MM.1S (cell line): ENCODE data around the gene AHCYL2.

ENCODE experiments used
- DNase-seq: peaks from one replicate; pipeline ENCODE4 v3.0.0-alpha.2; 2015
- H2AFZ ChIP-seq: fragments of 300-600 bp; sonication (generic); 2 replicates; pipeline ENCODE4 v1.6.0; 2016; ENCODE audit warnings: antibody characterized with exemption, low read length
- H3F3A ChIP-seq: fragments of 300-600 bp; sonication (generic); 2 replicates; pipeline ENCODE4 v1.6.1; 2016; ENCODE audit warnings: mild to moderate bottlenecking, antibody characterized with exemption, low read length, moderate library complexity, mixed read lengths; ENCODE audit not compliant: insufficient read depth
- H3K27ac ChIP-seq: fragments of 300-600 bp; sonication (generic); 2 replicates; pipeline ENCODE4 v1.5.1; 2016; ENCODE audit warnings: mild to moderate bottlenecking, low read length
- H3K27me3 ChIP-seq: fragments of 300-600 bp; sonication (generic); replicated peaks from 2 replicates; pipeline ENCODE4 v1.6.0; 2016; ENCODE audit warnings: low read length; ENCODE audit not compliant: insufficient read depth
- H3K36me3 ChIP-seq: fragments of 300-600 bp; sonication (generic); replicated peaks from 2 replicates; pipeline ENCODE4 v1.6.1; 2016; ENCODE audit warnings: mild to moderate bottlenecking, low read length, mixed read lengths; ENCODE audit not compliant: insufficient read depth
- H3K4me1 ChIP-seq: fragments of 300-600 bp; sonication (generic); 2 replicates; pipeline ENCODE4 v1.6.1; 2016; ENCODE audit warnings: low read length, mixed read lengths
- H3K4me2 ChIP-seq: fragments of 300-600 bp; sonication (generic); 2 replicates; pipeline ENCODE4 v1.6.0; 2016; ENCODE audit warnings: low read depth, low read length
- H3K4me3 ChIP-seq: fragments of 300-600 bp; sonication (generic); 2 replicates; pipeline ENCODE4 v1.5.1; 2016; ENCODE audit warnings: low read length, mixed read lengths
- H3K79me2 ChIP-seq: fragments of 300-600 bp; sonication (generic); 2 replicates; pipeline ENCODE4 v1.6.1; 2016; ENCODE audit warnings: mixed run types, low read length, mixed read lengths
- H3K9ac ChIP-seq: fragments of 300-600 bp; sonication (generic); 2 replicates; pipeline ENCODE4 v1.6.1; 2016; ENCODE audit warnings: low read length, mixed read lengths
- H3K9me2 ChIP-seq: fragments of 300-600 bp; sonication (generic); replicated peaks from 2 replicates; pipeline ENCODE4 v1.6.1; 2016; ENCODE audit warnings: mild to moderate bottlenecking, low read length, mixed read lengths; ENCODE audit not compliant: insufficient read depth
- H3K9me3 ChIP-seq: fragments of 300-600 bp; sonication (generic); replicated peaks from 2 replicates; pipeline ENCODE4 v1.6.1; 2016; ENCODE audit warnings: mild to moderate bottlenecking, low read length, mixed read lengths; ENCODE audit not compliant: insufficient read depth
- H4K20me1 ChIP-seq: fragments of 300-600 bp; sonication (generic); 2 replicates; pipeline ENCODE4 v1.6.1; 2016; ENCODE audit warnings: mild to moderate bottlenecking, low read length, moderate library complexity, mixed read lengths; ENCODE audit not compliant: insufficient read depth
- EZH2 ChIP-seq: fragments of 300-600 bp; sonication (generic); optimal IDR thresholded peaks from 2 replicates; pipeline ENCODE3; 2017; ENCODE audit warnings: low read depth, mild to moderate bottlenecking, antibody characterized with exemption, low read length, mixed read lengths
- EZH2phosphoT487 ChIP-seq: fragments of 300-600 bp; sonication (generic); IDR thresholded peaks from 2 replicates; pipeline ENCODE4 v1.6.1; 2018; ENCODE audit warnings: antibody characterized with exemption, low read length
- TF ChIP-seq, protein P1 (sequence below): fragments of 300-600 bp; sonication (generic); IDR thresholded peaks from 2 replicates; pipeline ENCODE4 v1.5.1; 2016; ENCODE audit warnings: antibody characterized with exemption, low read length, mixed read lengths

AHCYL2 gene

DNA sequence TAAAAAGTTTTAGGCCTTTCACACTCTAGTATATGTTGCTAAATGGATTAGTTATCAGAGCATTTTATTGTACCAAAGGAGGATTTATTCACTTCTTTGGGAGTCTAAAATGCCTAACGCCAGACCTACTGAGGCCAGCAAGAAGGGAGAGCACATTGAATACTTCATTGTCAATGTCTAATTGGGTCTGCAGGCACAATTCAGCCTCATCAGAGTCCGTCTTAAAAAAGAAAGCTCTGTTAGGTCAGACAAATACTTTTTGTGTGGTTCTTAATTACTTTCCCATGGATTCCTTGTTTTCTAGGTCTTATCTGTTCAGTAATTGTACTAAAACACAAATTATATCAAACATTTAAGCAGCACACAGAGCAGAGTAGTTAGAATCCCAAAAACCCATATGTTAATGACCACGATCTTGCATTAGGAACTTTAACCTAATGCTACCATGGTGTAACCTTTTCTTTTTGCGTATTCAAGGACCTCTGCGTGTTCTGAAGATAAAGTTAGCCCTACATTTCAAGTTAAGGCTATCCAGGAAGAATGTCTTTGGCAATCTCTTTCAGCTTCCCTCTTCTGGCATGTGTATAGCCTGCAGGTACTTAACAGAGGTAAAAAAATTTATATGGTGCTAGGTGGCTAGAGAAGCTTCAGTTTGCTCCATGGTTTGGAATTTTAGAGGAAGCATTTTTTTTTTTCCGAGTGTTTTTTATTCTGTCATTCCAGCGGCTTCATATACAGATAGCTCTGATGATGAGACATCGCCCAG is 163.7 kb downstream of the AHCYL2 start:
- H3K79me2 ChIP-seq = no peaks in the 10 kb centered on the region
- H3K9ac ChIP-seq = no peak overlapping the region
- H3K9me2 ChIP-seq = no peaks in the 10 kb centered on the region
- H3F3A ChIP-seq = peaks cover 4% of the 10 kb centered on the region; the same call in 1 of the 2 replicates
- H3K4me3 ChIP-seq = no peak overlapping the region
- H3K27ac ChIP-seq = no peak overlapping the region
- H4K20me1 ChIP-seq = no peaks in the 10 kb centered on the region
- H3K9me3 ChIP-seq = no peaks in the 10 kb centered on the region
- no peak for DNase-seq
- H2AFZ ChIP-seq = no peak overlapping the region
- H3K27me3 ChIP-seq = no peaks in the 10 kb centered on the region
- peaks cover 16% of the 10 kb centered on the region for H3K4me1 ChIP-seq
- TF ChIP-seq EZH2 (no peak), EZH2phosphoT487 (no peak)
- TF ChIP-seq, protein P1, sequence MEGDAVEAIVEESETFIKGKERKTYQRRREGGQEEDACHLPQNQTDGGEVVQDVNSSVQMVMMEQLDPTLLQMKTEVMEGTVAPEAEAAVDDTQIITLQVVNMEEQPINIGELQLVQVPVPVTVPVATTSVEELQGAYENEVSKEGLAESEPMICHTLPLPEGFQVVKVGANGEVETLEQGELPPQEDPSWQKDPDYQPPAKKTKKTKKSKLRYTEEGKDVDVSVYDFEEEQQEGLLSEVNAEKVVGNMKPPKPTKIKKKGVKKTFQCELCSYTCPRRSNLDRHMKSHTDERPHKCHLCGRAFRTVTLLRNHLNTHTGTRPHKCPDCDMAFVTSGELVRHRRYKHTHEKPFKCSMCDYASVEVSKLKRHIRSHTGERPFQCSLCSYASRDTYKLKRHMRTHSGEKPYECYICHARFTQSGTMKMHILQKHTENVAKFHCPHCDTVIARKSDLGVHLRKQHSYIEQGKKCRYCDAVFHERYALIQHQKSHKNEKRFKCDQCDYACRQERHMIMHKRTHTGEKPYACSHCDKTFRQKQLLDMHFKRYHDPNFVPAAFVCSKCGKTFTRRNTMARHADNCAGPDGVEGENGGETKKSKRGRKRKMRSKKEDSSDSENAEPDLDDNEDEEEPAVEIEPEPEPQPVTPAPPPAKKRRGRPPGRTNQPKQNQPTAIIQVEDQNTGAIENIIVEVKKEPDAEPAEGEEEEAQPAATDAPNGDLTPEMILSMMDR = no peak
- H3K36me3 ChIP-seq = no peaks in the 10 kb centered on the region
- H3K4me2 ChIP-seq = no peak overlapping the region

DNA sequence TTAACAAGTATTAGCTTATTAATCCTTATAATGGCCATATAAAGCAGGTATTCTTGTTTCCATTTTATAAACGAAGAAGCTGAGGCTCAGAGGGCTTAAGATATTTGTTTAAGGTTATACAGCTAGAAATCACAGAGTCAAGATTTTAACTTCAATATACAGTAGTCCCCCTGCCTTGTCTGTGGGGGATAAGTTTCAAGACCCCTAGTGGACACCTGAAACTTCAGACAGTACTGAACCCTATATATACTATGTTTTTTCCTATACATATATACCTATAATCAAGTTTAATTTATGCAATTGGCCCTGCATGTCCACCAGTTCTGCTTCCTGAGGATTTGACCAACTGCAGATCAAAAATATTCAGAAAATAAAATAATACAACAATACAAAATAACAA is 165.0 kb downstream of the AHCYL2 start:
- no peaks in the 10 kb centered on the region for H4K20me1 ChIP-seq
- H3K79me2 ChIP-seq = no peaks in the 10 kb centered on the region
- H3K9me3 ChIP-seq = no peaks in the 10 kb centered on the region
- no peak overlapping the region for H2AFZ ChIP-seq
- H3K9me2 ChIP-seq = no peaks in the 10 kb centered on the region
- H3K4me1 ChIP-seq = peaks cover 16% of the 10 kb centered on the region
- H3K4me3 ChIP-seq = no peak overlapping the region
- TF ChIP-seq, protein P1 = no peak
- TF ChIP-seq EZH2phosphoT487 = no peak
- no peak for TF ChIP-seq EZH2
- no peaks in the 10 kb centered on the region for H3K27me3 ChIP-seq
- H3F3A ChIP-seq = peaks cover 4% of the 10 kb centered on the region; the same call in 1 of the 2 replicates
- no peaks in the 10 kb centered on the region for H3K36me3 ChIP-seq
- no peak overlapping the region for H3K9ac ChIP-seq
- no peak overlapping the region for H3K4me2 ChIP-seq
- DNase-seq = no peak
- H3K27ac ChIP-seq = no peak overlapping the region

DNA sequence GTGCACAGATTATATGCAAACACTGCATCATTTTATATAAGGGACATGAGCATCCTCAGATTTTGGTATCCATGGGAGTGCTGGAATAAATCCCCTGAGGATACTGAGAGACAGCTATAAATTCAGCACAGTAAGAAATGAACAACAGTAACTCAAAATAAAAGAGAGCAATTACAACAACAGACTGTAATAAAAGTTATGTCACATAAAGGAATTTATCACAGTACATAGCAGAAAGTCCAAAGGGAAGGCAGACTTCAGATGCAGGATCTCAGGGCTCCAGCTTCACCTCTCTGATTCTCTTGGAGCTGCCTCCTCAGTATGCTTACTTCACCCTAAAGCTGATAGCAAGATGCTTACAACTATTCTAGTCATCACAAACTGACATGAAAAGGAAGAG is 165.5 kb downstream of the AHCYL2 start:
- Histone ChIP-seq H3K36me3 (no peaks in the 10 kb centered on the region), H3K9ac (no peak overlapping the region), H3K9me2 (no peaks in the 10 kb centered on the region), H3K79me2 (no peaks in the 10 kb centered on the region), H3K9me3 (no peaks in the 10 kb centered on the region), H3K27me3 (no peaks in the 10 kb centered on the region), H3K4me3 (no peak overlapping the region), H3F3A (peaks cover 4% of the 10 kb centered on the region; the same call in 1 of the 2 replicates), H2AFZ (no peak overlapping the region), H3K27ac (no peak overlapping the region), H3K4me1 (peaks cover 16% of the 10 kb centered on the region), H3K4me2 (no peak overlapping the region), H4K20me1 (no peaks in the 10 kb centered on the region)
- DNase-seq = no peak
- TF ChIP-seq EZH2phosphoT487 = no peak
- no peak for TF ChIP-seq EZH2
- TF ChIP-seq, protein P1 = no peak
